A549 treated with Hydrocortisone at 1 μM for 4 hours (cell line): ENCODE results near the gene TTC13. TPM values are rescaled to one million over a fixed set of nuclear protein-coding genes. Genes with fewer than 3 reads are reported as not detected.

Source experiments
- total RNA-seq: library from RNA; stranded (reverse); fragments of 200-300 nt; extraction: Qiagen RNA extraction; gene quantifications from 5 replicates; pipeline ENCODE4 v1.2.3, GENCODE V29; 2022

TTC13 gene, protein sequence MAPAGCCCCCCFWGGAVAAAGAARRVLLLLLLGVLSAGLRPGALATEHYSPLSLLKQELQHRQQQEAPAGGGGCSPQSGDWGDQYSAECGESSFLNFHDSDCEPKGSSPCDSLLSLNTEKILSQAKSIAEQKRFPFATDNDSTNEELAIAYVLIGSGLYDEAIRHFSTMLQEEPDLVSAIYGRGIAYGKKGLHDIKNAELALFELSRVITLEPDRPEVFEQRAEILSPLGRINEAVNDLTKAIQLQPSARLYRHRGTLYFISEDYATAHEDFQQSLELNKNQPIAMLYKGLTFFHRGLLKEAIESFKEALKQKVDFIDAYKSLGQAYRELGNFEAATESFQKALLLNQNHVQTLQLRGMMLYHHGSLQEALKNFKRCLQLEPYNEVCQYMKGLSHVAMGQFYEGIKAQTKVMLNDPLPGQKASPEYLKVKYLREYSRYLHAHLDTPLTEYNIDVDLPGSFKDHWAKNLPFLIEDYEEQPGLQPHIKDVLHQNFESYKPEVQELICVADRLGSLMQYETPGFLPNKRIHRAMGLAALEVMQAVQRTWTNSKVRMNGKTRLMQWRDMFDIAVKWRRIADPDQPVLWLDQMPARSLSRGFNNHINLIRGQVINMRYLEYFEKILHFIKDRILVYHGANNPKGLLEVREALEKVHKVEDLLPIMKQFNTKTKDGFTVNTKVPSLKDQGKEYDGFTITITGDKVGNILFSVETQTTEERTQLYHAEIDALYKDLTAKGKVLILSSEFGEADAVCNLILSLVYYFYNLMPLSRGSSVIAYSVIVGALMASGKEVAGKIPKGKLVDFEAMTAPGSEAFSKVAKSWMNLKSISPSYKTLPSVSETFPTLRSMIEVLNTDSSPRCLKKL
- total RNA-seq: 7.8 to 11.6 TPM (median 9.8 TPM) in 5 replicates

DNA sequence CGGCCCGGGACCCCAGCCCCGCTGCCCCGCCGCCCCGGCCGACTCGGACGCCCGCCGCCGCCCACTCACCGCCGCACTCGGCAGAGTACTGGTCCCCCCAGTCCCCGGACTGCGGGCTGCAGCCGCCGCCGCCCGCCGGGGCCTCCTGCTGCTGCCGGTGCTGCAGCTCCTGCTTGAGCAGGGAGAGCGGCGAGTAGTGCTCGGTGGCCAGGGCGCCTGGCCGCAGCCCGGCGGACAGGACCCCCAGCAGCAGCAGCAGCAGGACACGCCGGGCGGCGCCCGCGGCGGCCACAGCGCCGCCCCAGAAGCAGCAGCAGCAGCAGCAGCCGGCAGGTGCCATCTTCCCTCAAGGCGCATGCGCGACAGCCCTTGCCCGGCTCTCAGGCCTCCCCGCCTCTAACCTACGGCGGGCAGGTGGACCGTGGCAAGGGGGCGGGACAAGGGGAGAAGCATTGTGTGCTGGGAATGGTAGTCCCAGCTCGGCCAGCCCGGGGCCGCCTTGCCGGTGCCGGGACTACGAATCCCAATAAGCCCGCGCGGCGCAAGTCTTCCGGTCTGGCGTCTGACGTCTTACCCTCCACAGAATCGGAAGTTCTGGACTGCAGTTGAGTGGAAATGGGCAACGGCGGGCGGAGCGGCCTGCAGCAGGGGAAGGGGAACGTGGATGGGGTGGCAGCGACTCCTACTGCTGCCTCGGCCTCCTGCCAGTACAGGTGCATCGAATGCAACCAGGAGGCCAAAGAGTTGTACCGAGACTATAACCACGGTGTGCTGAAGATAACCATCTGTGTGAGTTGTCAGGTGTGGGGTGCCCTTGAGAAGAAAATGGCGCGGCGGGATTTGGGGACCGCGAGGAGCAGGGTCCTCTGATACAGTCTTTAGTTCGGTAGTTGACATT, at the start of gene TTC13, which contains the start of gene ARV1:
Gene TTC13, minus strand, starts transcription at position 371 of the 898 bp plus-strand sequence. Its CDS starts 31 bp downstream, at position 340.
Gene ARV1, plus strand, starts transcription at position 604 of the 898 bp plus-strand sequence. Its CDS starts 12 bp downstream, at position 616.

DNA sequence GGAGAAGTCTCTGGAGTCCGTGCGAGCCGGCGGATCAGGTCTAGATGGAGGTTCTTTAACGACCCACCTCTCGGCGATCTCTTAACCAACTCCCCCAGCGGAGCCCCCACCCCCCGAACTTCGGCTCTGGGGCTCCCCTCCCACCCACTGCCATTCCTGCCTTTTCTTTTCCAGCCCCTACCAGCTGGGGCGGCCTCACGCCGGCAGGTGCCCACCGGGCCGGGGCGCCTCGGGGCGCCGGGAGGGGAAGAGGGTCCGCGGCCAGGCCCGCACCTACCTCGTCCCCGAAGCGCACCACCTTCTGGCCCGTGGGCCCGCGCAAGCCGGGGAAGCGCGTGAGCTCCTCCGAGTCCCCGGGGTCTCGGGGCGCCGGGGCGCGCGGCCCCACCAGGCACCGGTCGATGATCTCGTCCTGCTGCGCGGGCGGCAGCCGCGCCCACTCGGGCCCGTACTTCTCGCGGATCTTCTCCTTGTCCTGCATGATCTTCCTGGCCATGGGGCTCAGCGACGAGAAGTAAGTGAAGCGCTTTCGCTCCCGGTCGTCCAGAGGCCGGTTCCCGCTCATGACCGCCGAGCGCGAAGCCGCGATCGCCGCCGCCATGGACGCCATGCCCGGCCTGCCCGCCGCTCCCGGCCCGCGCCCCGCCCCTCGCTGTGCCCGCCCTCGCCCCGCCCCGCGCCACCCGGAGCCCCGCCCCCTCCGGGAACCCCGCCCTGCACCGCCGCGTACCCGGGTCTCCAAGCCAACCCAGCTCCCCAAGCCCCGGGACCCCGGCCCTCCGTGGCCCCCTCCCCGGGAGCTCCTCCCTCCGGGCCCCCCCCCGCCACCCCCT, 110.5 kb downstream of the TTC13 start, which contains the start of gene C1orf198:
Gene C1orf198, minus strand, starts transcription at position 619 of the 833 bp plus-strand sequence. Its CDS starts 9 bp downstream, at position 610.

Other genes with a start within 250 kb of the TTC13 start
- not detected in 5 replicates for gene CAPN9, start 231.5 kb downstream of the TTC13 start, total RNA-seq
- 16.3 to 21.3 TPM (median 18.6 TPM) in 5 replicates for gene C1orf198, start 110.3 kb downstream of the TTC13 start, total RNA-seq
- 25.2 to 27.1 TPM (median 25.4 TPM) in 5 replicates for gene ARV1, start 233 bp upstream of the TTC13 start, total RNA-seq
- gene FAM89A, start 61.4 kb upstream of the TTC13 start, total RNA-seq: 11.6 to 16.9 TPM (median 15.3 TPM) in 5 replicates
- gene TRIM67, start 183.2 kb upstream of the TTC13 start, total RNA-seq: 0.13 to 0.30 TPM (median 0.16 TPM) in 5 replicates